GM19351 (cell line): Measurements from ENCODE around the gene PTH2.

Experiments
- ATAC-seq: cut with Tn5 transposase; IDR thresholded peaks from one replicate; pipeline ENCODE4 v1.9.1; 2021; ENCODE audit warnings: mild to moderate bottlenecking, moderate library complexity; ENCODE audit not compliant: unreplicated experiment

PTH2 gene

DNA sequence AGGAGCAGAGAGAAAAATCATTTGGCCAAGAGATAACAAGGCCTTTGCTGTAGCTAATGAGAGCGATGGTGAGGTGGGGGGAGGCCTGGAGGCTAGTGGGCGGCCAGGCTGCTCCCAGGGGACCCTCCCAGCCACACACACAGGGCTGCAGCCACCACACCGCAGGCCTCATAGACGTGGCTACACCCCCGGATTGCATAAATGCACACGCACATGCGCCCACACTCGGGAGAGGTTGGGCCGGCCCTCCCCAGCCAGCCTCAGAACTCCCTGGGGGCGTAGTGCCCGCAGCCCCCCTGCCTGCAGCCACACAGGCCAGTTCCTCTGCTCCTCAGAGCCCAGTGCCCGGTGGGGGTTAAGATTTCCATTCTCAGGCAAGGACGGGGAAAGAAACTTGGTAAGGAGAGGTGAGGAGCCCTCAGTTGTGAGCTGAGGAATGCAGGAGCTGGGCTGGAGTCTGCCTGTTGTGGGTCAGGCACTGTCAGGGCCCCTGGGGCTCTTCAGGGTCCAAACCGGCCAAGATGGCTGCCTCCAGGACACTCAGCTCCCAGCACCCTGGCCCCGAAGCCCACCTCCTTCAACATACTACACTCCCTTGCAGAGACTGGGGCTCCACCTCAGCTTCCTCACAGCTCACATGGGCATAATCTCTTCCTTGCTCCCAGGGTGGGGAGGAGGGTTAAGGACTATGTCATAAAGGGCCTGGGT lies 8.0 kb downstream of the PTH2 start:
- peak; percentile 50 for ATAC-seq

DNA sequence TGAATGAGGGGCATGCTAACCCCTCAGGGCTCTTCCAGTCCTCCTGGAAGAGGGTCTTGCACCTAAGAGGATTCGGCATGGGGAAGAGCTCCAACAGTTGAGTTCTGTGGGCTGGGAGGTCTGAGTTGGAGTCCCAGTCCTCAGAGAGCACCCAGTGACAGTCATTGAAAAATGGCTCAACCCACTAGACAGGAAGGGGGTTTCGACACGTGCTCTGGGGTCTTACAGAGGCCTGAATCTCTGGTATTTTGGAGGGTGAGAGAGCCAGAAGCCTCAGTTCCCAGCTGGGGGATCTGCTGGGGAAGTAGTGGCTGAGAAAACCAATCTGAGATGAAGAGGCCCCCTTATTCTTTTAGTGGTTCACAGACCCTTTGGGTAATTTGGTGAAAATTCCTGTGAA lies 9.0 kb downstream of the PTH2 start:
- no peak for ATAC-seq

DNA sequence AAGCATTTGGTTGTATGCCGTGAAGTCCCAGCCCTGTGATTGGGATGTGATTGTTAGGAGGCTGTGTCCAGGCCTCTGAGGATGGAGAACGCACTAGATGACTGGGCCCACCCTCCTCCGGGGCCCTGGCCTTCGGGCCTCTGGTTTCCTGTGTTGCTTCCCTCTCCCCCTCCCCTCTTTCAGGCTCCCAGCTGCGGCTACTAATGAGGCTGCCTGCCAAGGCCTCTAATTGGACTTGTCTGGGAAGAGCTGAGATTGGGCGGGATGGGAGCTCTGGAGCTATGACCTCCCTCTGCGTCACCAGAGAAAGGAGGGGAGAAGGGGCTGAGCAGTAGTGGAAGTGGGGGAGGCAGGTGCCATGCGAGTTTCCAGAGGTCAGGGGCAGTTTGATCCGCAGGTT lies 9.9 kb downstream of the PTH2 start:
- ATAC-seq: no peak

DNA sequence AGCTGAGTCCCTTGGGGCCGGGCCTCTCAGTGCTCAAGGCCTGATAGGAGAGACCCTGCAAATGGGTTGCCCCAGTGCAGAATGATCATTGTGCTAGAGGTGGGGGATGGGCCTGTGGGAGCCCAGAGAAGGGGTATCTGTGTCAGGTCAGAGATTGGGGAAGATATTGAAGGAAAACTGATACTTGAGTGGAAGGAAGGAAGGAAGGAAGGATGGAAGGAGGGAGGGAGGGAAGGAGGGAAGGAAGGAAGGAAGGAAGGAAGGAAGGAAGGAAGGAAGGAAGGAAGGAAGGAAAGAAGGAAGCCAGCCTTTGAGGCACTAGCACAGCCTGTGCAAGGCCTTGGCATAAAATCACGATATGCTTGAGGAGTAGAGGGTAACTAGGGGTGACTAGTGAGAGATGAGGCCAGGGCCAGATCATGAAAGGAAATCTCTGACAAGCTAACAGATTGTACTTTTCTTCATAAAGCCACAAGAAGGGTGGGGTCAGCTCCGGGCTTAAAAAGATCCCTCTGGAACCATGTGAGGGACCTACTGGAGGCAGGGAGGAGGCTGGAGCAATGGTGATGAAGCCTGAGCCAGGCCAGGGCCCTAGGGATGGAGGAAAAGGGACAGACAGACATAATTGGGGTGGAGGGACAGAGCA lies 11.4 kb downstream of the PTH2 start:
- ATAC-seq: no peak

DNA sequence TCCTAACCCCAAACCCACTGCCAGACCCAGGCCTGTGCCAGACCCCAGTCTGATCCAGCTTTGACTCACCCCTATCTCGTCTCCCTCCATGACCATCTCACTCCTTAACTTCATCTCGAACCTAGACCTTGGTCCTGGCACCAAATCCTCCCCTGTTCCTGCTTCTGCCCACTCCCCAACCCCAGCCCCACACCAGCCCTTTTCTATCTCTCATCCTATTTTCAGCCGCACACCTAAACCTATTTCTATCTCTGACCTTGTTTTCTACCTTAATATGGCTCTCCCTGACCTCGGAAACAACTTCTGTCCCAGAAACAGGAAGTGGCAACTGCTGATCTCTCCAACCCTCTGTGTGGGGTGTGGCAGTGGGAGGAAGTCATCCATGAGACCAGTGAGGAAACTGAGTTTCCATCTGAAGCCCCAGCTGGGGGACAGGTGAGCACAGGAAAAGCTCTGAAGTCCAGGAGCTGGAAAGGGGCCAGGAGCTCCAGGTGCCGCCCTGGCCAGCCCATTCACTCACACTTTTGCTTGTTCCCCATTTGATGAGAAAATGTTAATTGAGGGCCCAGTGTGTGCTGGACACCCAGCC lies 13.7 kb downstream of the PTH2 start:
- ATAC-seq: no peak

DNA sequence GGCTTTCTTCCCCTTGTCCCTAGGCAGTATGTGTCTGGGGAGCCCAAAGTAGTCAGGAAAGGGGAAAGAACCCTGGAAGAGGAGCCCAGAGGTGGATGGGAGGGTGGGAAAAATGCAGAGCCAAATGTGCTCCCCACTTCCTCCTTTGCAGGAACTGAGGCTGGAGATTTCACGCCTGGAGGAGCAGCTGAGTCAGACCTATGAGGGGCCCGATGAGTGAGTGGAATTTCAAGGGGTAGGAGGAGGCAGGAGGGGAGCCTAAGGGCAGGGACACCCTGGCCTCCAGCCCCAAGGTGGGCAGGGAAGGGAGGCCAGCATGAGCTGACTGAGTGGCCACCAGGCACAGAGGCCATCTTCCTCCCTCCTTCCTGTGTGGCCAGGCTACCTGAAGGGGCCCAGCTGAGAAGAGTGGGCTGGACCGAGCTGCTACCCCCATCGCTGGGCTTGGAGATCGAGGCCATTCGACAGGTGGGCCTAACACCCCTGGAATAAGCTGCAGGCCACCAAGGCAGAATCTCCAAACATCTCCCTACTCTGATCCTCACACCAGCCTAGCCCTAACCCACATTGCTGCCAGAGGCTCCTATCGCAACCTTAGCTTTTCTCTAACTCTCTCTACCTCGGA lies 14.3 kb downstream of the PTH2 start:
- ATAC-seq: no peak

DNA sequence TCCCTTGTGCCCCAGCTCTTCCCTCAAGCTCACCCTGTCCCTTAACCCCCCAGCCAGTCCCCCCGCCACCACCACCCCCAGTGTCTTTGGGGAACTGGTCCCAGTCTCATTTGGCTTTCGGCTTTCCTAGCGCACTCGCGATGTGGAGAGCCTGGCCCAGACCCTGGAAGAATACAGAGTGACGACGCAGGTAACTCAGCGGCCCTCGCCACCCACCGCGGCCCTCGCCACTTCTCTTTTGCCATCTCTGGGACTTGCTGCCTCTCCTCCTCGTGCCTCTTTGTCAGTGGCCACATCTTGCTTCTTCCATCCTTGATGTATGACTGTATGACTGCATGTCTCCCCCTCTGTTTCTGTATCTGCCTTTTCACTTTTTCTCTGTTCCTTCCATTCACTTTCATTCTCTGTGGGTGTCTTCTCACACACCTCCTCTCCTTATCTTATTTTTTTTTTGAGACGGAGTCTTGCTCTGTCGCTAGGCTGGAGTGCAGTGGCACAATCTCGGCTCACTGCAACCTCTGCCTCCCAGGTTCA lies 15.7 kb downstream of the PTH2 start:
- no peak for ATAC-seq

DNA sequence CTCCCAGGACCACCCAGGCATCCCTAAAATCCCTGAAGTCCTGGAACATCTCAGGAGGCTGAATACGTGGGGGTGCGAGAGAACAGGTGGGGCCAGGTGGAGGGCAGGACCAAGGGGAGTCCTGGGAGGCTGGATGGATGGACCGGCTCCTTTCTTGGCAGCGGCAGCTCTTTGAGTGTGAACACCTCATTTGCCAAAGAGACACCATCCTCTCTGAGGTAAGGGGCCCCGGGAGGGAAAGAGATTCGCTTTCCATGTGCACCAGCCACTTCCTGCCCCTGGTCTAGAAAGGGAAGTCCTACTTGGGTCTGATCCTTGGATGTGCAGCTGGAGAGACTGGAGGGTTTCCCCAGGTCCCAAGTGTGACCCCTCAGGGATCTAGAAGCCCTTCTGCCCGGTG lies 16.2 kb downstream of the PTH2 start:
- no peak for ATAC-seq

DNA sequence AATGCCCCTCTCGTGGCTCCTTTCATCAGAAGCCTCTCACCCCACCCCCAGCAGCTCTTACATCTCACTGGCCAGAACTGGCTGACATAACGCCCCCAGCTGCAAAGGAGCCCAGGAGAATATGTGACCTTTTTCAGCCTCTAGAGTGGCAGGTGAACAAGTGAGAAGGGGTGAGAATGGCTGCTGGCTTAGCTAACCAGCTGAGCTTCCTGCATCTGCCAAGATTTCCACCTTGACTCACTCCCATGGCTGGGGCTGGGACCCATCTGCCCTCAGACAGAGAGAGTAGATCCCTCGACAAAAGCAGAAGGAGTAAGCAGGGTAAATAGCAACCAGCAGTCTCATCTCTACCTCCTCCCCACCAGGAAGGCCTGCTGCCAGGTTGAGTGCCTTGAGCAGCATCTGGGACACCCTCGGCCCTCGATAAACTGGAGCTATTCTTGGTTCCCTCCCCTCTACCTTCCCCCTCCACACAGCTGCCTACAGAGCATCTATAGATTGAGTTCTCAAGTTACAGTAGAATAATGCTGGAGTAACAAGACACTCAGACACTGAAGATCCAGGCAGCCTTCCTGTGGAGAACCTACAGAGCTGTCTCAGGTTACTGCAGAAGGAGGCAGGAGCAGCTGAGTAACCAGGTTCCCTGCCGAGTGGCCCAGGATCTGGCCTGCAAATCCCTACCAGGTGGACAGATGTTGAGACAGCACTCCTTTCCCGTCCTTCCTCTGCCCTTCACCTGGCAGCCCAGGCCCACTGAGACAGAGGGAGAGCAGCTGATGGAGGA lies 19.6 kb downstream of the PTH2 start:
- no peak for ATAC-seq

DNA sequence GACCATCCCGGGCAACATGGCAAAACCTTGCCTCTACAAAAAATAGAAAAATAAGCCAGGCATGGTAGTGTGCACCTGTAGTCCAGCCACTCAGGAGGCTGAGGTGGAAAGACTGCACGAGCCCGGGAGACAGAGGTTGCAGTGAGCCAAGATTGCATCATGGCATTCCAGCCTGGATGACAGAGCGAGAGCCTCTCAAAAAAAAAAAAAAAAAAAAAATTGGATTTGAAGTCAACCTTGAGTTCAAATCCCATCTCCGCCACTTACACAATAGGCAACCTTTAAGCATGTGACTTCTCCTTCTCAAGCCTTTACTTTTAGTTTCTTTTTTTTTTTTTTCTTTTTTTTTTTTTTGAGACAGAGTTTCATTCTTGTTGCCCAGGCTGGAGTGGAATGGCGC lies 23.2 kb downstream of the PTH2 start:
- ATAC-seq: no peak

DNA sequence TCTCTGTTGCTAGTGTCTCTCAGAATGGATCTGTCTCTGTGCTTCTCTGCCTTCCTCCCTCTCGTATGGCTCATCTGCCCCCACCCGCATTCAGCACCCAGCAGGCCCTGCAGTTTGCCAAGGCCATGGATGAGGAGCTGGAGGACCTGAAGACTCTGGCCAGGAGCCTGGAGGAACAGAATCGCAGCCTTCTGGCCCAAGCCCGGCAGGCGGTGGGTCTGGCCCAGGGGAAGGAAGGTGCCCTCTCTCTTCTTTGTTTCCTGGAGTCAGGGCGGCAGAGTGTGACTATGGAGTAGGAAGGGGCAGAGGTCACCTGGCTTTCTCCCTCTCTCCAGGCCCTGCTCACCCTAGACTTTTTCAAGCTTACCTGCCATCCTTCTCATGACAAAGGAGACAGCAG lies 24.3 kb downstream of the PTH2 start:
- ATAC-seq: no peak

DNA sequence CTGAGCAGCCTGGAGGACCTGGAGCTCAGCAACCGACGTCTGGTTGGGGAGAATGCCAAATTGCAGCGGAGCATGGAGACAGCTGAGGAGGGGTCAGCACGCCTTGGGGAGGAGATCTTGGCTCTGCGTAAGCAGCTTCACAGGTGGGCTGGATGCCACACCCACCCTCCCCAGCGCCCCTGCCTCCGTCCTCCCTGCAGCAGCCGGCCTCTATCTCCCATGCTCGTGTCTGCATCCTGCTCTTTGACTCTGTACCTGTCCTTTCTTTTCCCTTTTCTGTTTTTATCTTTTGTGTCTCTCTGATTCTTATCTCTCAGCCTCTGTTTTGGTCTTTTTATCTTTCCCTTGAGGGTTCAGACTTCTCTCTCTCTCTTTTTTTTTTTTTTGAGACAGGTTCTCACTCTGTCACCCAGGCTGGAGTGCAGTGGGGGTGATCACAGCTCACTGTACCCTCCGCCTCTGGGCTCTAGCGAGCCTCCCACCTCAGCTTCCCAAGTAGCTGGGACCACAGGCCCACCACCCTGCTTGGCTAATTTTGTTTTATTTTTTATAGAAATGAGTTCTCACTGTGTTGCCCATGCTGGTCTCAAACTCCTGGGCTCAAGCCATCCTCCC lies 25.1 kb downstream of the PTH2 start:
- no peak for ATAC-seq

DNA sequence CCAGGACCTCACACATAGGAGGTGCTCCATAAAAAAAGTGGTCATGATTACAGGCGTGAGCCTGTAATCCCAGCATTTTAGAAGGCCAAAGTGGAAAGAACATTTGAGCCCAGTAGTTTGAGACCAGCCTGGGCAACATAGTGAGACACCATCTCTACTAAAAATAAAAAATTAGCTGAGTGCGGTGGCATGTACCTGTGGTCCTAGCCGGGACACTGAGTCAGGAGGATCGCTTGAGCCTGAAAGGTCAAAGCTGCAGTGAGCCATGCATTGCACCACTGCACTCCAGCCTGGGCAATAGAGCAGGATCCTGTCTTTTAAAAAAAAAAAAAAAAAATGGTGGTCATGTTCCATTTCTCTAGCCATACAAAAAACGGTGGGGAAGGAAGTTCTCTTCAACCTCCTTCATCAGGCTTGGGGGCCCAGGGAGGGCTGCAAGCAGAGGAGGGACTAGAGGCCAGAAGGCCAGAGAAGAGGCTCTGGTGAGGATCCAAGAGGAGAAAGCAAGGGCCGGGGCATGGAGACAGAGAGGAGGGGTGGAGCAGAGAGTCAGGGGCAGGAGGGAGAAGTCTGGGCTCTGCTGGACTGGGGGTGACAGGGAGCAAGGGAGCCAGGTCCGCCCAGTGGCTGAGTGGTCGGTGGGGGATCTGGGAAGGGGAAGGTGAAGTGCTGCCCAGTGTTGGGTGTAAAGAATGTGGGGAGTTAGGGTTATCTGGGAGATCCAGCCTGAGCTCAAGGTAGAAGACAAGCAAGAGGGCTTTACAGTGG lies 26.3 kb downstream of the PTH2 start:
- no peak for ATAC-seq

DNA sequence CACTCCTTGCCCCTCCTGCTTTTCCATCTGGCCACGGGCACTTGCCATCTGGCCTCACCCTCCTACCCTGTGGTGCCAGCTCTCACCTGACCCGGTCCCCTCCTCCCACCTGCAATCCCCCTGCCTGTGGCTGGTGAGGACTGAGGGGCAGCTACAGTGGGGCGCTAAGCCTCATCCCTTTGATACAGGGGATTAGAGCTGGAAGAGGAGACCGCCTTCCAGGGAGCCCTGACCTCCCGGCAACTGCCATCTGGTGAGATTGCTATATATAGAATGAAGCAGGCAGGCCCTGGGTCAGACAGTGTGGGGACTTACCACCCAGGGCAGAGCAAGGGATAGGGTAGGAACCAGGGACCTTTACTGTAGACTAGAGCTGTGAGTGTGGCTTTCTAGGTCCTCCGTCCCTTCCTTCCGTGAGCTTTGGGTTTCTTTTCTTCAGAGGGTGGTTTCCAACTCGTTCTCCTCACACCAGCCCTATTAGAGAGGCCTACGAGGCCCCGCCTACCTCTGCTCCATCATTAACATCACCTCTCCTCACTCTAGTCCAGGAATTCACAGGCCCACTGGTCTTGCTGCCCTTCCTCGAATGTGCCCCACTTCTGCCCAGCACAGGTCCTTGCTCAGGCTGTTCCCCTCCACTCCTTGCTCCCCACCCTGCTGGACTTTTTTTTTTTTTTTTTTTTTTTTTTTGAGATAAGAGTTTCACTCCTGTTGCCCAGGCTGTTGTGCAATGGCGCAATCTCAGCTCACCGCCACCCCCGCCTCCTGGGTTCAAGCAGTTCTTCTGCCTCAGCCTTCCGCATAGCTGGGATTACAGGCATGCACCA lies 27.4 kb downstream of the PTH2 start:
- ATAC-seq: no peak

DNA sequence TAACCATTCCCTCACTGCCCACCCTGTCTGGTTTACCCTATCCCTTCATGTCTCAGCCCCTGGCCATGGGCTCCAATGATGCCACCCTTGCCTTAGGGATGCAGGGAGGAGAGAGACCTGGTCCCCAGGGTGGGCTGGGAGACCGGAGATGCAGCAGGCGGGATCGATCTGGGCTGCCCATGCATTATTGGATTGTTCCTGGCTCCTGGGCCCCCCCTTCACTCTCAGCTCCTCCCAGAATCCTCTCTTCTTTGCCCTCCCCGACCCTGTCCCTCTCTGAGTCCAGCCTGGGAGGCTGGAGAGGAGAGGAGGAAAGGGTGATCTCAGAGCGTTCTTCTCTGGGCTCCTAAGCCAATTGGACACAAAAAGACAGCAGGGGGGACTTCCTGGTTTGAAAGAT lies 29.4 kb downstream of the PTH2 start:
- ATAC-seq: no peak

DNA sequence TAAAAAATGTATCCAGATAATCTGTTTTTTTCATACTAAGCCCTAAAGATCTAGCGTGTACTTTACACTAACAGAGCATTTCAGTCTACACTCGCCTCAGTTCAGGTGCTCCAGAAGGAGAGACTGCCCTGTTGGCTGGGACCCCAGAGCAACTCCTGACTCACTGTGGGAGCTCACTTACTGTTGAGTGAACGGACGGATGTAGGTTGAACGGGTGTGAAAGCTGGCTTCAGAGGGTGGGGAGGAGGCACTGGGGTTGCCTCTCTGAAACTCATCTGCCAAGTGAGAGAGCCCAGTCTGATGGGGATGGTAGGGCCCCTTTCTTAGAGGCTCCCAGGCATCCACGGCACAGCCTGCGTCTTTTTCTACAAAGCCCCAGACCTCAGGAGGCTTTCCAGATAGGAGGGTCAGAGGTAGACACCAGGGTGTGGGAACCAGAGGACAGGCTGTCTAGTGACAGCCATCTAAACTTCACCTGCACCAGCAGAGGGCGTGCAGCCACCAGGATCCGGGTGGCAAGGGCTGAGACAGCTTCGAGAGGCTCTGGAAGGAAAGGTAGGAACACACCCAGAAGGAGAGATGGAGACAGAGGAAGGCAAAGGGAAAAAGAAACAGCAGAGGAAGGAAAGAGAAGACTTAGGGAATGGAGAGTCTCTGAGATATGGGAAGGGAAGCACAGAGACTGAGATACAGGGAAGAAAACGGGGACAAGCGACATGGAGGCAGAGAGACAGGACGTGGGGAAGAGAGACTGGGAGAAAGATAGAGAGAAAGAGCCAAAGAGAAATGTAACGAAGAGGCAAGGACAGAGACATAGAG lies 31.5 kb downstream of the PTH2 start:
- no peak for ATAC-seq

DNA sequence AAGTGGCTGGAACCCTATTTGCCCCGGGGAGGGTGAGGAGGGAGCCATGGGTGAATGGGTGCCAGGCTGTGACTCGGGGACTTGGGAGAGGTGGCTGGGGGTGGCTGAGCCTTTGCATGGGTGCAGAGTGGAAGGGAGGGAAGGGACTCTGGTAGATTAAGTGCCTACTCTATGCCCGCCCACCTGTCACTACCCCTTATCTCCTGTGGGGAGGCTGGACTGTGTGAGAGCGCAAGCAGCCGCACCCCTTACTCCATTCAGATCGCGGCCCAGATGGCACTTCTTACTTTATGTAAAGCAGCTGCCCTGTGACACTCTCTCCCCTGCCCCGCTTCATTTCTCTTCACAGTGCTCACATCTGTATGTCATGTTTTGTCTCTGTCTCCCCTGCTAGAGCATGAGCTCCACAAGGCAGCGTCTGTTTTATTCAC lies 32.3 kb downstream of the PTH2 start:
- no peak for ATAC-seq
